ENCODE data around the gene LCOR.

- TF ChIP-seq YY1 (IDR thresholded peaks at IDR 0.05; ENCODE audit: insufficient read depth, insufficient replicate concordance, low read depth, low read length), result no peak
- TF ChIP-seq NFE2L2 (IDR thresholded peaks at IDR 0.05; ENCODE audit: low read length), result no peak
- no peak for TF ChIP-seq USF2 (IDR thresholded peaks at IDR 0.05; ENCODE audit: low read depth, low read length)
- no peak for TF ChIP-seq USF2 (CRISPR knock-in tag; IDR thresholded peaks at IDR 0.05; ENCODE audit: borderline replicate concordance)
- no peak for TF ChIP-seq ZBTB26 (CRISPR knock-in tag; IDR thresholded peaks at IDR 0.05; ENCODE audit: borderline replicate concordance)
- no peak for TF ChIP-seq ZNF766 (CRISPR knock-in tag; IDR thresholded peaks at IDR 0.05; ENCODE audit: borderline replicate concordance)
- no peak for TF ChIP-seq POLR2A (IDR thresholded peaks at IDR 0.05; ENCODE audit: insufficient read depth in 1 of 2, low read depth in 2 of 2, low read length in 2 of 2)
- TF ChIP-seq CTCF (CRISPR knock-in tag; IDR thresholded peaks at IDR 0.05), result no peak
- no peak for TF ChIP-seq MAX (IDR thresholded peaks at IDR 0.05)
These were observed 155.7 kb downstream of the LCOR start for GRCh38 chr10:96987842-96988175.
